HG03469 (cell line): ENCODE measurements around the gene SLC40A1.

Source experiments
- ATAC-seq: cut with Tn5 transposase; IDR thresholded peaks from one replicate; pipeline ENCODE4 v1.9.1; 2021; ENCODE audit warnings: mild to moderate bottlenecking, moderate library complexity, moderate number of reproducible peaks; ENCODE audit not compliant: unreplicated experiment

SLC40A1 gene

GRCh38 chr2:189570570-189571031 lies 10.0 kb downstream of the SLC40A1 start:
- ATAC-seq, result no peak

- ATAC-seq, result no peak
Measured at GRCh38 chr2:189569295-189569910, 11.2 kb downstream of the SLC40A1 start.

- no peak for ATAC-seq
Measured at GRCh38 chr2:189566046-189566445, 14.5 kb downstream of the SLC40A1 start.

- ATAC-seq, result no peak
Measured at GRCh38 chr2:189561371-189562038, 19.1 kb downstream of the SLC40A1 start.

GRCh38 chr2:189560273-189560586 lies 20.4 kb downstream of the SLC40A1 start:
- no peak for ATAC-seq

GRCh38 chr2:189559579-189560272 lies 20.9 kb downstream of the SLC40A1 start:
- ATAC-seq, result no peak

GRCh38 chr2:189558516-189559272 lies 21.9 kb downstream of the SLC40A1 start:
- ATAC-seq, result no peak

GRCh38 chr2:189557373-189557772 lies 23.2 kb downstream of the SLC40A1 start:
- no peak for ATAC-seq

GRCh38 chr2:189556526-189556925 lies 24.1 kb downstream of the SLC40A1 start:
- no peak for ATAC-seq

GRCh38 chr2:189555232-189555631 lies 25.4 kb downstream of the SLC40A1 start:
- no peak for ATAC-seq

GRCh38 chr2:189553504-189554088 lies 27.0 kb downstream of the SLC40A1 start:
- no peak for ATAC-seq

- ATAC-seq, result no peak
Measured at GRCh38 chr2:189552991-189553404, 27.6 kb downstream of the SLC40A1 start.

- ATAC-seq, result no peak
Measured at GRCh38 chr2:189552334-189552990, 28.1 kb downstream of the SLC40A1 start.

GRCh38 chr2:189551808-189552207 lies 28.8 kb downstream of the SLC40A1 start:
- ATAC-seq, result no peak

- no peak for ATAC-seq
Measured at GRCh38 chr2:189549449-189549832, 31.1 kb downstream of the SLC40A1 start.

GRCh38 chr2:189548666-189549448 lies 31.7 kb downstream of the SLC40A1 start:
- ATAC-seq, result no peak

- ATAC-seq, result no peak
Measured at GRCh38 chr2:189545418-189545817, 35.2 kb downstream of the SLC40A1 start.

- no peak for ATAC-seq
Measured at GRCh38 chr2:189544318-189545042, 36.1 kb downstream of the SLC40A1 start.

GRCh38 chr2:189543367-189543766 lies 37.2 kb downstream of the SLC40A1 start:
- no peak for ATAC-seq
